Fibroblast of lung (primary cell): ENCODE results near the gene KCNA3. TPM values are rescaled to one million over a fixed set of nuclear protein-coding genes. Genes with fewer than 3 reads are reported as not detected.

Experiments used
- DNase-seq, 2 donors: peaks; one replicate each; pipeline versions ENCODE4 v3.0.0 to v3.0.0-alpha.2; 2010; ENCODE audit warnings: low read depth in 2 of 2
- H2AFZ ChIP-seq: 2 replicates; pipeline ENCODE4 v1.5.1; 2012; ENCODE audit warnings: low read length, control low read depth, inconsistent platforms
- H3K27ac ChIP-seq: 2 replicates; pipeline ENCODE4 v1.5.1; 2011; ENCODE audit warnings: low read length, control low read depth; ENCODE audit not compliant: insufficient read depth
- H3K27me3 ChIP-seq: 2 replicates; pipeline ENCODE4 v1.5.1; 2011; ENCODE audit warnings: mild to moderate bottlenecking, low read length; ENCODE audit not compliant: control insufficient read depth, insufficient read depth
- H3K36me3 ChIP-seq: 2 replicates; pipeline ENCODE4 v1.5.1; 2011; ENCODE audit warnings: low read length; ENCODE audit not compliant: control insufficient read depth, insufficient read depth
- H3K4me1 ChIP-seq: 2 replicates; pipeline ENCODE4 v1.5.1; 2011; ENCODE audit warnings: low read length; ENCODE audit not compliant: control insufficient read depth, insufficient read depth; ENCODE audit errors: extremely low read depth
- H3K4me2 ChIP-seq: 2 replicates; pipeline ENCODE4 v1.5.1; 2011; ENCODE audit warnings: low read length, control low read depth; ENCODE audit not compliant: insufficient read depth; ENCODE audit errors: extremely low read depth
- H3K4me3 ChIP-seq, 4 experiments: fragments of 200-600 bp in 1 of 4; sonication (generic) in 1 of 4; replicated peaks in 1 of 4; 2 replicates each; pipeline ENCODE4 v1.5.1; 2011 to 2016; ENCODE audit warnings: low read length in 4 of 4, low read depth in 3 of 4, mild to moderate bottlenecking in 3 of 4, control low read depth in 2 of 4, inconsistent platforms in 1 of 4, mixed read lengths in 1 of 4; ENCODE audit not compliant: insufficient read depth in 1 of 4; ENCODE audit errors: control extremely low read depth in 1 of 4
- H3K79me2 ChIP-seq: 2 replicates; pipeline ENCODE4 v1.5.1; 2012; ENCODE audit warnings: mild to moderate bottlenecking, low read length, inconsistent platforms; ENCODE audit not compliant: control insufficient read depth, insufficient read depth
- H3K9ac ChIP-seq: 2 replicates; pipeline ENCODE4 v1.5.1; 2011; ENCODE audit warnings: mild to moderate bottlenecking, low read length, control low read depth; ENCODE audit not compliant: insufficient read depth
- H3K9me3 ChIP-seq: 2 replicates; pipeline ENCODE4 v1.5.1; 2012; ENCODE audit warnings: low read depth, low read length; ENCODE audit not compliant: control insufficient read depth, insufficient read depth
- H4K20me1 ChIP-seq: 2 replicates; pipeline ENCODE4 v1.5.1; 2011; ENCODE audit warnings: low read length; ENCODE audit not compliant: control insufficient read depth, insufficient read depth; ENCODE audit errors: extremely low read depth
- EZH2 ChIP-seq: IDR thresholded peaks from 2 replicates; pipeline ENCODE4 v1.5.1; 2012; ENCODE audit warnings: low read length, control low read depth, mild to moderate bottlenecking; ENCODE audit errors: missing control alignments
- polyA plus RNA-seq, 2 donors: library from polyadenylated mRNA; depleted of rRNA in 1 of 2; stranded (reverse) in 1 of 2; unstranded in 1 of 2; fragments of >200 nt; gene quantifications; 2 replicates each; pipeline ENCODE4 v1.2.1, GENCODE V29; 2011 to 2012; ENCODE audit warnings: missing spikeins in 1 of 2
- total RNA-seq: library from RNA; depleted of rRNA; stranded (reverse); fragments of >200 nt; gene quantifications from 2 replicates; pipeline ENCODE4 v1.2.1, GENCODE V29; 2014
- TF ChIP-seq, protein P1 (sequence below), 2 donors: IDR thresholded peaks in 1 of 2; conservative IDR thresholded peaks in 1 of 2; 1 replicate in 1 of 2; 2 replicates in 1 of 2; pipeline ENCODE4 v1.5.1; 2011 to 2012; ENCODE audit warnings: low read length in 2 of 2, control low read depth in 1 of 2, inconsistent platforms in 1 of 2, low read depth in 1 of 2, mild to moderate bottlenecking in 1 of 2

Gene KCNA3
- total and polyA plus RNA-seq, 2 donors (not counting 1 experiment from before 2014, with no cell fraction given), result 2.7 to 5.6 TPM

DNA sequence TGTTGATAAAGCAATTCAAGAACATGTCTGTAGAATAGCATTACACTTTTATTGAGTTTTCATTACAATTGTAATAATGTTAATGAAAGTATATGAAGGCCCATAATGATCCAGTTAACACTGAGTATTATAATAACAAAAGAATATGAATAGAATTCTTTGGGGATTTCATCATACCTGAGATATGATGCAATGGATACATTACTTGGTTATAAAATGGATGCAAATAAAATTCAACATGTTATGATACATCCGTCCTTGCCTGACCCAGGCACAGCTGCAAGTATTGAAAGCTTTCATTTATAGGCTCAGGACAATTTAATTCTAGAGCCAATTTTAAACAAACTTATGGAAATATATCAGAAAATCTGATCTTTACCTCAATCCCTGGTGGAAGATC is 8.2 kb upstream of the KCNA3 start:
- Histone ChIP-seq H3K4me2 (no peak overlapping the region), H4K20me1 (no peaks in the 10 kb centered on the region), H3K4me3 (no peak overlapping the region), H3K27ac (no peak overlapping the region), H3K79me2 (no peaks in the 10 kb centered on the region), H3K4me1 (no peaks in the 10 kb centered on the region), H3K9ac (no peak overlapping the region), H3K36me3 (no peaks in the 10 kb centered on the region), H3K27me3 (no peaks in the 10 kb centered on the region), H2AFZ (no peak overlapping the region), H3K9me3 (no peaks in the 10 kb centered on the region)
- peak in 1 of 2 donors; percentile 20 for DNase-seq
- TF ChIP-seq, protein P1, sequence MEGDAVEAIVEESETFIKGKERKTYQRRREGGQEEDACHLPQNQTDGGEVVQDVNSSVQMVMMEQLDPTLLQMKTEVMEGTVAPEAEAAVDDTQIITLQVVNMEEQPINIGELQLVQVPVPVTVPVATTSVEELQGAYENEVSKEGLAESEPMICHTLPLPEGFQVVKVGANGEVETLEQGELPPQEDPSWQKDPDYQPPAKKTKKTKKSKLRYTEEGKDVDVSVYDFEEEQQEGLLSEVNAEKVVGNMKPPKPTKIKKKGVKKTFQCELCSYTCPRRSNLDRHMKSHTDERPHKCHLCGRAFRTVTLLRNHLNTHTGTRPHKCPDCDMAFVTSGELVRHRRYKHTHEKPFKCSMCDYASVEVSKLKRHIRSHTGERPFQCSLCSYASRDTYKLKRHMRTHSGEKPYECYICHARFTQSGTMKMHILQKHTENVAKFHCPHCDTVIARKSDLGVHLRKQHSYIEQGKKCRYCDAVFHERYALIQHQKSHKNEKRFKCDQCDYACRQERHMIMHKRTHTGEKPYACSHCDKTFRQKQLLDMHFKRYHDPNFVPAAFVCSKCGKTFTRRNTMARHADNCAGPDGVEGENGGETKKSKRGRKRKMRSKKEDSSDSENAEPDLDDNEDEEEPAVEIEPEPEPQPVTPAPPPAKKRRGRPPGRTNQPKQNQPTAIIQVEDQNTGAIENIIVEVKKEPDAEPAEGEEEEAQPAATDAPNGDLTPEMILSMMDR (conservative IDR thresholded peaks at IDR 0.05 in 1 of 2, IDR thresholded peaks at IDR 0.05 in 1 of 2; ENCODE audit: low read depth in 1 of 2, low read length in 2 of 2), result no peak

DNA sequence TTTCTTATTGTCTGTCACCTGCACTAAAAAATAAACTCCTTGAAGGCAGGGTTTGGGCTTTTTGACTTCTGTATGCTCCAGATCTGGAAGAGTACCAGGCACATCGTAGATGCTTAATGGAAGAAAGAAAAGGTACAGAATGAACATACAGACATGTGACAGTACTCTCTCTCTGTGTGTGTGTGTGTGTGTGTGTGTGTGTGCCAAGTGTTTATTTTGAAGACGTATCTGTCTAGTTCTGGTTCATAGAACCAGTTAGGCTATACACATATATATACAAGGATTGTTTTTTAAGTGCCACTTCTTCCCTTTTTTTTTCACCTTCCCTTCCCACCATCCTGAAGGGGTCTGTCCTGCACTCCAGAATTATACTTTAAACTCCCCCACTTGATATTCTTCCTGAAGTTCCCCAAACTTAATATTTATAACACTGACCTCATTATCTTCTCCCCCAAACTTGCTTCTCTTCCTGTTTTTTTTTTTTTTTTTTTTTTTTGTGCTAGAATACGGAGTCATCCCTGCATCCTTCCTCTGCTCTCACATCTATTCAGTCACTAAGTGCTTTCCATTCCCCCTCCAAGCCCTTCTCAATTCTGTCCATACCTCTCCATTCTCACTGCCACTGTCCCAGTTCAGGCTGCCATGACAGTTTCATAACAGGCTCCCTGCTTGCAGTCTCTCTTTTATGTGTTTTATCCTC is 5.4 kb upstream of the KCNA3 start:
- H4K20me1 ChIP-seq, result no peaks in the 10 kb centered on the region
- no peak overlapping the region for H2AFZ ChIP-seq
- no peak for DNase-seq
- H3K4me3 ChIP-seq, result no peak overlapping the region
- H3K9ac ChIP-seq, result no peak overlapping the region
- H3K9me3 ChIP-seq, result no peaks in the 10 kb centered on the region
- no peak overlapping the region for H3K27ac ChIP-seq
- no peaks in the 10 kb centered on the region for H3K79me2 ChIP-seq
- H3K36me3 ChIP-seq, result no peaks in the 10 kb centered on the region
- H3K4me1 ChIP-seq, result no peaks in the 10 kb centered on the region
- no peaks in the 10 kb centered on the region for H3K27me3 ChIP-seq
- no peak for TF ChIP-seq EZH2
- TF ChIP-seq, protein P1 (conservative IDR thresholded peaks at IDR 0.05 in 1 of 2, IDR thresholded peaks at IDR 0.05 in 1 of 2; ENCODE audit: low read depth in 1 of 2, low read length in 2 of 2), result no peak
- H3K4me2 ChIP-seq, result no peak overlapping the region

DNA sequence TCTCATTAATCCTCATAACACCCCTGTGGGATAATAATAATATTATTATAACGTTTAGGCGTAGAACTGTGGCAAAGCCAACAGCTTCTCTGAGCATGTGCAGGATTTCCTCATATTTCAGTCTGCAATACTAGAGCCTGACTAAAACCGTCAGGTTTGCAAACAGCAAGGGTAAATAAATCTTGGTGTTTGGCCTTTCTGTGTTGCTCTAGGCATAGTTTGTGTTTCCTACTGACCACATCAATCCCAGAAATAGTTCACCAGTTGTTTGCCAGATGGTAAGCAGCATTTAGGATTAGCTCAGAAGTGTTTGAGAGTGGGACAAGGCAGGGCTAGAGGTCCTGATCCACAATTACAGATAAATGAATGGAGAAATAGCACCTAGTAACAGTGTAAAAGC is 2.8 kb upstream of the KCNA3 start:
- Histone ChIP-seq H4K20me1 (no peaks in the 10 kb centered on the region), H3K27me3 (no peaks in the 10 kb centered on the region)

More for the DNA sequence above, 2.8 kb upstream of the KCNA3 start:
- peaks cover 7% of the 10 kb centered on the region for H3K4me1 ChIP-seq
- no peak overlapping the region for H3K9ac ChIP-seq
- no peak overlapping the region for H2AFZ ChIP-seq
- peaks cover 8% of the 10 kb centered on the region for H3K79me2 ChIP-seq
- H3K27ac ChIP-seq, result no peak overlapping the region
- no peak overlapping the region for H3K4me3 ChIP-seq
- DNase-seq, result peak in 1 of 2 donors; percentile 71
- no peaks in the 10 kb centered on the region for H3K9me3 ChIP-seq
- TF ChIP-seq, protein P1 (conservative IDR thresholded peaks at IDR 0.05 in 1 of 2, IDR thresholded peaks at IDR 0.05 in 1 of 2; ENCODE audit: low read depth in 1 of 2, low read length in 2 of 2), result no peak
- no peak for TF ChIP-seq EZH2
- no peaks in the 10 kb centered on the region for H3K36me3 ChIP-seq
- no peak overlapping the region for H3K4me2 ChIP-seq
